Epithelial cell of esophagus (primary cell): ENCODE measurements around the gene PAGE2B.
"Not testable (repeated sequence)": the region's sequence is repeated elsewhere in the genome, so short reads cannot be mapped to it uniquely, and the experiment has no call there.

ENCODE experiments used
- DNase-seq: peaks from one replicate; pipeline ENCODE4 v3.0.0; 2010; ENCODE audit warnings: low read depth
- H3K4me3 ChIP-seq: 2 replicates; pipeline ENCODE4 v1.5.1; 2011; ENCODE audit warnings: mild to moderate bottlenecking, low read length, control low read depth
- CTCF ChIP-seq: IDR thresholded peaks from 2 replicates; pipeline ENCODE4 v1.5.1; 2011; ENCODE audit warnings: low read depth, mild to moderate bottlenecking, low read length, control low read depth, inconsistent platforms; ENCODE audit not compliant: insufficient read depth; ENCODE audit errors: missing control alignments

The PAGE2B gene

GRCh38 chrX:55030271-55031205 lies 44.3 kb upstream of the PAGE2B start, which contains the start of gene ALAS2:
TSS of gene ALAS2 (minus strand) at chrX:55030977. CDS start at chrX:55026000, 4,977 bp downstream.
- no peak for DNase-seq
- no peak within 1 kb of the TSS for H3K4me3 ChIP-seq
- TF ChIP-seq CTCF, result no peak

- TF ChIP-seq CTCF, result no peak
- DNase-seq, result no peak
- no peak overlapping the region for H3K4me3 ChIP-seq
Measured at GRCh38 chrX:55033429-55033828, 41.4 kb upstream of the PAGE2B start.

- no peak for TF ChIP-seq CTCF
- peak; percentile 32 for DNase-seq
- H3K4me3 ChIP-seq, result no peak overlapping the region
Measured at GRCh38 chrX:55039471-55039870, 35.4 kb upstream of the PAGE2B start.

- TF ChIP-seq CTCF, result no peak
- H3K4me3 ChIP-seq, result no peak overlapping the region
- no peak for DNase-seq
Measured at GRCh38 chrX:55041514-55041913, 33.3 kb upstream of the PAGE2B start.

- not testable (repeated sequence) for DNase-seq, H3K4me3 ChIP-seq
Measured at GRCh38 chrX:55050599-55050998, 24.2 kb upstream of the PAGE2B start.

GRCh38 chrX:55056820-55057674 lies 17.8 kb upstream of the PAGE2B start:
- no peak overlapping the region for H3K4me3 ChIP-seq
- DNase-seq, result peak; percentile 2
- no peak for TF ChIP-seq CTCF

GRCh38 chrX:55057675-55058249 lies 17.1 kb upstream of the PAGE2B start:
- peak; percentile 29 for DNase-seq
- no peak overlapping the region for H3K4me3 ChIP-seq
- TF ChIP-seq CTCF, result peak; percentile 71

GRCh38 chrX:55067180-55067579 lies 7.7 kb upstream of the PAGE2B start:
- not testable (repeated sequence) for DNase-seq, H3K4me3 ChIP-seq
